ENCODE data around the gene CHRNG. TPM values are rescaled to one million over a fixed set of nuclear protein-coding genes. Genes with fewer than 3 reads are reported as not detected.
A peak's percentile ranks its signal among the peaks of the same experiment; 100 is the strongest.

Gene CHRNG
- total RNA-seq, 1 donor from 2014 or later, result not detected

DNA sequence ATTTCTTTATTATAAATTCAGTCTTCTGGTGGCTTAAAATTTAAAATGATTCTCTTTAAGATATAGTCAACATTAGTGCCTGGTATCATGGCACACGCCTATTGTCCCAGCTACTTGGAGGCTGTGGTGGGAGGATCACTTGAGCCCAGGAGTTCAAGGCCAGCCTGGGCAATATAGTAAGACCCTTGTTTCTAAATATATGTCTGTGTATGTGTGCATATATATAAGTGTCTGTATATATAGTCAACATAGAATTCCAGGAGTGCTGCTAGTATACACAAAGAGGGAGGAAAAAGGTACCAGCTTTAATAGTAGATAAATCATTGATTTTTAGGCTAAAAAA, 35.9 kb downstream of the CHRNG start:
- no peak for DNase-seq (ENCODE audit: low spot score)

DNA sequence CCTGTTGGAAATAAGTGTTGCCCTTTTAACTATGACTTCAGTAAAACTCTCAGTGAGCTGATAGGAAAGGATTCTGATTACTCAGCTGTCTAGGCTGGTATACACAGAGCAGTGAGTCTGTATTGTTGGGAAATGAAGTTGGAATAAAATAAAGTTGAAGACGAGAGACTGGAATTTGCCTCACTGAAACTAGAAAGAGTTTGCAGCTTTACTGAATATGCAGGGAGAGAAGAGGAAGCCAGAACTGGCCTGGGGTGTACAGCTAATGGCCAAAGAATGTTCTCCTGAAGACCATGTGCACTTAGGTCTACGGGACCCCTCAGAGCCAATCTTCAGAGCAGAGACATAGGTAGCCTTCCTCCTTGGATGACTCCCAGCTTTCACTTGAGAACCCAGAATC, 37.5 kb downstream of the CHRNG start:
- DNase-seq (ENCODE audit: low spot score), result no peak

GRCh38 chr2:232577841-232578240, 38.3 kb downstream of the CHRNG start:
- DNase-seq (ENCODE audit: low spot score), result no peak

- no peak for DNase-seq (ENCODE audit: low spot score)
Observed at GRCh38 chr2:232578626-232579025, 39.1 kb downstream of the CHRNG start.

GRCh38 chr2:232580648-232580981, 41.1 kb downstream of the CHRNG start:
- DNase-seq (ENCODE audit: low spot score), result no peak

DNA sequence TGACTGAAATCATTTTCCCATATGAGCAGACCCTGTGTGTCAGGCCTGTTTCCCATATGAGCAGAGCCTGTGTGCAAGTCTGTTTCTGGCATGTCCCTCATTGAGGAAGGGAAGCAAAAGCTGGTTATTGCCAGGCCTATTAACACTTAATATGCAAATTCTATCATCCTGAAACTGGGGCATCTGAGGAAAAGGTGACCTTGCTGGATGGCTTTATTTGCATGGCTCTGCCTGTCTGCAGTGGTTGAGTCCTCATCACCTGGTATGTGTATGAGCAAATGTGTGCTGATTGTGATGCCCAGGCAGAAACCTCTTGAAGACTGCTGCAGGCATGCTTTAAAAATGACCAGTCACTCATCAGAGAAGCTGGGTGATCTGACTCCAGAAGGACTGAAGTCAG, 42.2 kb downstream of the CHRNG start:
- no peak for DNase-seq (ENCODE audit: low spot score)

GRCh38 chr2:232584238-232584637, 44.7 kb downstream of the CHRNG start:
- DNase-seq (ENCODE audit: low spot score), result no peak

GRCh38 chr2:232586943-232587505, 47.5 kb downstream of the CHRNG start:
- DNase-seq (ENCODE audit: low spot score), result no peak

DNA sequence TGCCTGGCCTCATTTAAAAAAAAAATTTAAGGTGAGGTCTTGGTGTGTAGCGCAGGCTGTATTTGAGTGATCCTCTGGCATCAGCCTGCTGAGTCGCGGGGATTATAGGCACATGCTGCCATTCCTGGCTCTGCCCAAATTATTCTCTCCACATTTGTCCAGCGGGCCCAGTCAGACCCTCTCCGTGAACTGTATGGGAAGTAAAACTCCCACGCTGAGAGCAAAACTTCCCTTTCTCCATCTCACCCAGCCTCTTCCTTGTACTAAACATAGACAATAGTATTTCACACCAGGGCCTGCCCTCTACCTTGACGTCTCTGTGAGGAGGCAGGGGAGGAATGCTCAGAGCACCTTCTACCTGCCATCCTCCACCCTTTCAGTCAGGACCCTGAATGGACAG, 48.0 kb downstream of the CHRNG start:
- peak; percentile 41 for DNase-seq (ENCODE audit: low spot score)

DNA sequence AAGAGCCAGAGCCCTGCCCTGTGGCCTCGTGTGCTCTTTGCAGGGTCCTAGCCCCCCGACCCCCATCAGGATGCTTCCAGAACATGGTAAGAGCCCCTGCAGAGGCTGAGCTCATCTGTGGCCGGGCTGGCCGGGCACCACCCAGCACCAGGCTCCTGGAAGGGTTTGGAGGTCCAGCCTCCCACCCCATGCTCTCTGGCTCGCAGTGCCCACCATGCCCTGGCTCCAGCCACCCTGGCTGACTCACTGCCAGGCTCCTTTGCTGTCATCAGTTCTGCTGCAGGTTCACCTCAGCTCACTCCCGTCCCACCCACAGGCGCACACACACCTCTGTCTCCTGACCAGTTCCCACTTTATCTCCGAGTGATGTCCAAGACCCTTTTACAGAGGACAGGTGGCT, 48.5 kb downstream of the CHRNG start:
- DNase-seq (ENCODE audit: low spot score), result no peak

- no peak for DNase-seq (ENCODE audit: low spot score)
Observed at GRCh38 chr2:232588680-232589585, 49.4 kb downstream of the CHRNG start.

GRCh38 chr2:232592772-232593395, 53.4 kb downstream of the CHRNG start:
- no peak for DNase-seq (ENCODE audit: low spot score)

DNA sequence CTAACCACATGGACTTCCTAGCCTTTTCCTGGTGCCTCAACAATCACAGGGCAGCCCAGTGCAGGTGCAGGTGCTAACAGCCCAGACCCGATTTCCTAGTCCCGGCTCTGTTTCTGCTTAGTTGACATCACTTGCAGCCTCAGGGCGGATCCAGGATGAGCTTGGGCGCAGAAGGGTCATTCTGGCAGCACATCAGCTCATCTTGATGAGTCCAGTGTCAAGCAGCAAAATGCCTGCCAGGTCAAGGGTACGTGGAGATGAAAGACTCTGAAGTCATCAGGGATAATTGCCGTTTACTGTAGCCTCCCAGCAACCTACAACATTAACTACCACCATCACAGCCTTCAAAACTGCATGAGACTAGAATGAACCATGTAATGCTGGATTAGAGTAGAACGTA, 54.5 kb downstream of the CHRNG start:
- DNase-seq (ENCODE audit: low spot score), result no peak

Other genes starting within 250 kb of the CHRNG start
- not detected for gene ALPP, start 160.9 kb upstream of the CHRNG start, total RNA-seq
- not detected for gene ALPG, start 132.8 kb upstream of the CHRNG start, total RNA-seq
- gene ALPI, start 83.5 kb upstream of the CHRNG start, total RNA-seq, result 0.71 TPM
- gene ECEL1, start 51.9 kb upstream of the CHRNG start, total RNA-seq, result 0.35 TPM
- not detected for gene PRSS56, start 19.3 kb upstream of the CHRNG start, total RNA-seq
- not detected for gene CHRND, start 13.5 kb upstream of the CHRNG start, total RNA-seq
- 2.2 TPM for gene TIGD1, start 10.9 kb downstream of the CHRNG start, total RNA-seq
- 46.9 TPM for gene EIF4E2, start 11.0 kb downstream of the CHRNG start, total RNA-seq
- 18.0 TPM for gene EFHD1, start 93.9 kb downstream of the CHRNG start, total RNA-seq
- 74.5 TPM for gene GIGYF2, start 157.6 kb downstream of the CHRNG start, total RNA-seq
- gene KCNJ13, start 236.9 kb downstream of the CHRNG start, total RNA-seq, result not detected